Kidney glomerular epithelial cell (primary cell): ENCODE measurements around the gene ACVR2B.
"Not testable (repeated sequence)": the region's sequence is repeated elsewhere in the genome, so short reads cannot be mapped to it uniquely, and the experiment has no call there.

Experiments used
- DNase-seq: peaks from one replicate; lab custom pipeline; 2025; lab: John Stamatoyannopoulos, UW

ACVR2B gene

GRCh38 chr3:38453075-38453912 lies at the start of gene ACVR2B:
ACVR2B (plus strand) TSS chr3:38453890; CDS start chr3:38454323, 433 bp downstream.
- DNase-seq: peak; percentile 27

- DNase-seq: no peak
Measured at GRCh38 chr3:38404286-38404685, 49.4 kb upstream of the ACVR2B start.

GRCh38 chr3:38411591-38411990 lies 42.1 kb upstream of the ACVR2B start:
- no peak for DNase-seq

GRCh38 chr3:38420758-38421157 lies 32.9 kb upstream of the ACVR2B start:
- not testable (repeated sequence) for DNase-seq

- no peak for DNase-seq
Measured at GRCh38 chr3:38421679-38422336, 31.9 kb upstream of the ACVR2B start.

- DNase-seq: not testable (repeated sequence)
Measured at GRCh38 chr3:38426798-38427426, 26.8 kb upstream of the ACVR2B start.

- not testable (repeated sequence) for DNase-seq
Measured at GRCh38 chr3:38432871-38433658, 20.6 kb upstream of the ACVR2B start.

- not testable (repeated sequence) for DNase-seq
Measured at GRCh38 chr3:38433661-38434060, 20.0 kb upstream of the ACVR2B start.

GRCh38 chr3:38438436-38439069 lies 15.1 kb upstream of the ACVR2B start:
- peak; percentile 20 for DNase-seq

- DNase-seq: not testable (repeated sequence)
Measured at GRCh38 chr3:38443205-38443604, 10.5 kb upstream of the ACVR2B start.

GRCh38 chr3:38446085-38446686 lies 7.5 kb upstream of the ACVR2B start:
- no peak for DNase-seq

- DNase-seq: no peak
Measured at GRCh38 chr3:38446812-38447211, 6.9 kb upstream of the ACVR2B start.

GRCh38 chr3:38450853-38451252 lies 2.8 kb upstream of the ACVR2B start:
- DNase-seq: no peak

- no peak for DNase-seq
Measured at GRCh38 chr3:38453913-38454177, 155 bp downstream of the ACVR2B start.

GRCh38 chr3:38454178-38454883 lies 641 bp downstream of the ACVR2B start:
- no peak for DNase-seq

GRCh38 chr3:38454884-38455638 lies 1.4 kb downstream of the ACVR2B start:
- DNase-seq: peak; percentile 47

- DNase-seq: peak; percentile 47
Measured at GRCh38 chr3:38455639-38456430, 2.1 kb downstream of the ACVR2B start.

GRCh38 chr3:38457111-38458003 lies 3.7 kb downstream of the ACVR2B start:
- DNase-seq: no peak
